Measurements from ENCODE around the gene CMKLR1.

CMKLR1 gene

GRCh38 chr12:108309674-108310312 lies 29.3 kb downstream of the CMKLR1 start:
- no peak for TF ChIP-seq ZNF274 (IDR thresholded peaks at IDR 0.05; ENCODE audit: low read depth, low read length)
- H3K4me3 ChIP-seq (ENCODE audit: low read length), result no peak overlapping the region

DNA sequence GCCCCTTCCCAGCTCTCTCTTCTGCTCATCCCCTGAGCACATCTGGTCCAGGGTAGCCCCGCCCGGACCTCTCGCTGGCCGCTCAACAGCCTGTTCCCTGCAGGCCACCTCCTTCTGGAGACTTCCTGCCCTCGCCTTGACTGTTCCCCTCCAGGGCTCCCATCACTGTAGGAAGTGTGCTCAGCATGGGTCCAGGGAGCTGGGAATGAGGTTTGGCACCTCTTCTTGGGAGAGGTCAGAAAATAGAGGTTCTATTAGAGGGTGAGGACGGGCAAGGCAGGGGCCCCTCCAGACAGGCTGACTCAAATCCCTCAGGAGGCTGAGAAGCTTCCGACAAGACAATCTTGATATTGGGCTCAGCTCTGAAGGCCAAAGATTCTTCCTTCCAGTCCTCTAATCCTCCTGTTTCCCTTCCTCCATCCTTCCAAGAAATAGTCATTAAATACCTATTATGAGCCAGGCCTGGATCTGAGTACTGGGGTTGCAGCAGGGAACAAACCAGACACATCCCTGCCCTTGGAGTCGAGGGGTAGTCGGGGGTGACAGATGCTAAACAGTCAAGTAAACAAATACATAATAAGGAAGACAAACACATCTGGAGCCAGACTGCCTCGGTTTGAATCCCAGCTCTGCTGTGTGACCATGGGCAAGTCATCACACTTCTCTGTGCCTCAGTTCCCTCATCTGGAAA lies 30.6 kb downstream of the CMKLR1 start:
- H3K4me3 ChIP-seq (ENCODE audit: low read length), result no peak overlapping the region
- TF ChIP-seq ZNF274 (IDR thresholded peaks at IDR 0.05; ENCODE audit: low read depth, low read length), result no peak

DNA sequence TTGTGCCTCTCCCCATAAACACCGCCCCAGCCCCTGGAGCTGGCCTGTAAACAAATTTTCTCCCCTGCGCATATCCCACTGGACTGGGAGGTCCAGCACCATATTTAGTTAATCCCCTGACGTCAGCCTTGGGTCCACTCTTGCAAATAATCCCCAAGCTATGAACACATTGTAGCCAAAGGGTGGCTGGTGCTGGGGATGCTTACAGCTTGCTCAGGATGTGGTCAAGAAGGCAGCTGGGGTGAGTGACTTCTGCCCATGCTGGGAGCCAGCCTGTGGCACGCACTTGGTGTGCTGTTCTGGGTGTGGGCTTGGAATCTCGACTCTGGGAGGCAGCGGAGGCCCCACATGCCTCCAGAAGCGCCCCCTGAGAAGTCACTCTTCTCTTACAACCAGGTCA lies 32.1 kb downstream of the CMKLR1 start:
- H3K4me3 ChIP-seq (ENCODE audit: low read length), result no peak overlapping the region
- TF ChIP-seq ZNF274 (IDR thresholded peaks at IDR 0.05; ENCODE audit: low read depth, low read length), result no peak

GRCh38 chr12:108306506-108306905 lies 32.6 kb downstream of the CMKLR1 start:
- H3K4me3 ChIP-seq (ENCODE audit: low read length), result no peak overlapping the region
- no peak for TF ChIP-seq ZNF274 (IDR thresholded peaks at IDR 0.05; ENCODE audit: low read depth, low read length)

- no peak overlapping the region for H3K4me3 ChIP-seq (ENCODE audit: low read length)
- no peak for TF ChIP-seq ZNF274 (IDR thresholded peaks at IDR 0.05; ENCODE audit: low read depth, low read length)
These were observed 33.1 kb downstream of the CMKLR1 start for GRCh38 chr12:108305991-108306501.

GRCh38 chr12:108305520-108305919 lies 33.6 kb downstream of the CMKLR1 start:
- no peak overlapping the region for H3K4me3 ChIP-seq (ENCODE audit: low read length)
- TF ChIP-seq ZNF274 (IDR thresholded peaks at IDR 0.05; ENCODE audit: low read depth, low read length), result no peak

GRCh38 chr12:108304633-108305032 lies 34.5 kb downstream of the CMKLR1 start:
- H3K4me3 ChIP-seq (ENCODE audit: low read length), result no peak overlapping the region
- no peak for TF ChIP-seq ZNF274 (IDR thresholded peaks at IDR 0.05; ENCODE audit: low read depth, low read length)

GRCh38 chr12:108303703-108304102 lies 35.4 kb downstream of the CMKLR1 start:
- H3K4me3 ChIP-seq (ENCODE audit: low read length), result no peak overlapping the region
- TF ChIP-seq ZNF274 (IDR thresholded peaks at IDR 0.05; ENCODE audit: low read depth, low read length), result no peak

DNA sequence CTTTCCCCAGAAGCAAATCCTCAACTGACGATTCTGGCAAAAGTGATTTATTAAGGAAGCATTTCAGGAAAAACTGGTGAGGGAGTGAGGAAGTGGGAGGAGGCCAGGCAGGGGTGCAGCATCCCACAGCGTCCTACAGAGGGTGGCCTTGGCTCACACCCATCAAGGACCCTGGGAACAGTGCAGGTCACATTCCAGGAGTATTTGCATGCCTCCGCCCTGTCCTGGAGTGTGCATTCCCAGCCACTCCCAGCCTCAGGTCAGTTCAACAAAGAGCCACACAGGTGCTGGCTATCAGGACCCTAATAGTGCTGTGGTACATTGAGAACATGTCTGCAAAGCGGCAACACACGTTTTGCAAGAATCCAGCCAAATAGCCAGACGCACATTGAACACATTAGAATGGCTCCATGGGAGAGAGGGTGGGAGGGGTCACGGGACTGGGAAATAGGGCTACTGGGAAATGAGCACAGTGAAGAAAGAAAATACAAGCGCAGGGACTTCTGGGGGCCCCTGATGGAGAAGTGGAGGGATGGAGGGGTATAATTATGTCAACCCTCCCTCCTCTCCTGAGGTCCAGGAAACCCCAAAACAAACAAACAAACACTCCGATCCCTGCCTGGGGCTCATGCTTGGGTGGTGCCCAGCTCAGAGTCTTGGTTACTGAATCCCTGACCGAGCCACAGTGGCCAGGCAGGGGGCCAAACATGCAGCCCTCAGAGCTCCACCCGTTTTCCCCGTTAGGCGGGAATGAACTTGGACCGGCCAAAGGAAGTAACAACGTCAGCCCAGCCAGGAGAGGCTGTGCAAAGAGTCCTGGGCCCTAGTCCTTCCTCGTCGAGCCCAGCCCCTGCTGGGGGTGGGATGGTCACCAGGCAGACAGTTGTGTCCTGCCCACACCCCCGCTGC lies 36.5 kb downstream of the CMKLR1 start:
- no peak for TF ChIP-seq ZNF274 (IDR thresholded peaks at IDR 0.05; ENCODE audit: low read depth, low read length)
- H3K4me3 ChIP-seq (ENCODE audit: low read length), result no peak overlapping the region

DNA sequence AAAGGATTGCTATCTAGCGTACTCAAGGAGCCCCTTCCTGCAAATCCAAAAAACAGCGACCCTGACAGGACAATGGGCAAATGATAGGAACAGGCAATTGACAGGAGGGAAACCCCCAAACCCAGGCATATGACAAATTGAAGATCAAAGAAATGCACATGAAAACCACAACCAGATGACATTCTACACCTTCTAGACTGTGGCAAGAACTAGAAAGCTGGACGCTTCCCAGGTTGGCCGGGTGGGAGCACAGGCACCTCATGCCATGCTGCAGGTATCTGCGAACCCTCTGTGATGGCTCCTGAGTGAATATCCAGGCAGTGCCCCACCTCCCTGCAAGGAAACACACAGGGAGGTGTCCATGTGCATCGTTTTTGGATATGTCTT lies 37.1 kb downstream of the CMKLR1 start:
- no peak overlapping the region for H3K4me3 ChIP-seq (ENCODE audit: low read length)
- TF ChIP-seq ZNF274 (IDR thresholded peaks at IDR 0.05; ENCODE audit: low read depth, low read length), result no peak

- no peak overlapping the region for H3K4me3 ChIP-seq (ENCODE audit: low read length)
- no peak for TF ChIP-seq ZNF274 (IDR thresholded peaks at IDR 0.05; ENCODE audit: low read depth, low read length)
These were observed 37.8 kb downstream of the CMKLR1 start for GRCh38 chr12:108301346-108301745.

DNA sequence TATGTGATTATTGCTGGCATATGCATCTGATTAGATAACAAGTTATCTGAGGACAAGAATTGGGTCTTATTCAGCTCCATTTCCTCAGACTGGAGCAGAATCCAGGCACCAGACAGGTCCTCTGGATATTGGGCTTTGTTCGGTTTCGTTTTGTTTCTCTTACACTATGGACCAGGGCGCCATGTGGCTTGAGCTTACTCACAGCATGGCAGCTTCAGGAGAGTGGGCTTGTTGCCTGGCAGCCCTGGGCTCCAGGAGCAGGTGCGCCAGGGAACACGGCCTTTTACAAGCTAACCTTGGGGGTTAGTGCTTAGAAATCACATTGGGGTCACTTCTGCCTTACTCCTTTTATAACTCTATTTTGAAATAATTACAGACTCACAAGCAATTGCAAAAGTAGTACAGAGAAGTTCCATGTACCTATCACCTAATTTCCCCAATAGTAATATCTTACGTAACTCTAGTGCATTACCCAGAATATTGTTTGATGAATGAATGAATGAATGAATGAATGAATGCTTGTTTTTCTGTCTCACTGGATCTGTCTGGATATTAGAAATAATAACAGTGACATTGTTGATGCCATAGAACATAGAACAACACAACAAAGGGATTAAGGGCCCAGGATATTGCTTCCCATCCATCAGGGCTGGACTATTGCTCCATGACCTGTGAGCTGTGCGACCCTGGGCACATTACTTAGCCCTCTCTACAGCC lies 39.0 kb downstream of the CMKLR1 start:
- H3K4me3 ChIP-seq (ENCODE audit: low read length), result no peak overlapping the region
- no peak for TF ChIP-seq ZNF274 (IDR thresholded peaks at IDR 0.05; ENCODE audit: low read depth, low read length)

DNA sequence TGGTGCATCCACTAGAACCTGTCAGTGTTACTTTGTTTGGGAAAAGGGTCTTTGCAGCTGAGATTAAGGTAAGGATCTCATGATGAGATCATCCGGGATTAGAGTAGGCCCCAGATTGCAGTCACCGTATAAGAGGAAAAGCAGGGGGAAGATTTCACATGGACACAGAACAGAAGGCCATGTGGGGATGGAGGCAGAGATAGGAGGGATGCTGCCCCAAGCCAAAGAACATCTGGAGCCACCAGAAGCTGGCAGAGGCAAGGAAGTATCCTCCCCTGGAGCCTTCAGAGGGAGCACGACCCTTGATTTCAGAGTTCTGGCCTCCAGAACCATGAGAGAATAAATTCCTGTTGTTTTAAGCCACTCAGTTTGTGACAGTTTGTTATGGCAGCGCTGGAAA lies 39.6 kb downstream of the CMKLR1 start:
- TF ChIP-seq ZNF274 (IDR thresholded peaks at IDR 0.05; ENCODE audit: low read depth, low read length), result no peak
- H3K4me3 ChIP-seq (ENCODE audit: low read length), result no peak overlapping the region

DNA sequence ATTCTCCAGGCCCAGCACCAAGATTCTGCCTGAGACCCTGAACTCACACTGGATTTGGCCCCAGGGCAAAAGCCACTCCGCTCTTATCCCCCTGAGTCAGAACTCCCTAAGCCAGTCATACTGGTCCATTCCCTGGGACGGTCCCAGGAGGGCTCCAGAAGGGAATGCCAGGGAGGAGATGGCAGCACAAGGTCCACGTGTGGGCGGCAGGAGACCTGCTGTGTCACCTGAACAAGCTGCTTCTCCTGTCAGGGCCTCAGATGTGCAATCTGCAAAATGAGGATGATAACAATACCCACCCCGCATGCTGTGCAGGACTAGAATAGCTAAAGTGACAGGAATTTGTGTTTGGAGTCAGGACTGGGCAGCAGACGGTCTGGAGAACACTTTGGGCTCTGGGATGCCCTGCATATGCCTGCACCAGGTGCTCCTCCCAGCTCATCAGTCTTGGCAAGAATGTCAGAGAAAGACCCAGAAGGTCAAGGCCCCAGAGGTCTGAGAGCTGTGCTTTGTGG lies 40.3 kb downstream of the CMKLR1 start:
- TF ChIP-seq ZNF274 (IDR thresholded peaks at IDR 0.05; ENCODE audit: low read depth, low read length), result no peak

More for the DNA sequence above, 40.3 kb downstream of the CMKLR1 start:
- H3K4me3 ChIP-seq (ENCODE audit: low read length), result no peak overlapping the region
